Body of pancreas (tissue), 4 donors: ENCODE results near the gene HLA-DQB1. TPM values are rescaled to one million over a fixed set of nuclear protein-coding genes. Genes with fewer than 3 reads are reported as not detected.

Experiments
- ATAC-seq: fragments of 150-250 bp; one replicate; pipeline ENCODE4 v1.9.1; 2016
- DNase-seq, 4 donors: peaks; one replicate each; pipeline ENCODE4 v3.0.0-alpha.2; 2019
- H3K27ac ChIP-seq, 4 donors: fragments of 200-600 bp; sonication (generic); 1 replicate in 3 of 4; 2 replicates in 1 of 4; pipeline versions ENCODE4 v1.5.1 to v1.6.1; 2016 to 2019; ENCODE audit warnings: mild to moderate bottlenecking in 1 of 4, mixed read lengths in 1 of 4, moderate library complexity in 1 of 4
- H3K27me3 ChIP-seq, 2 donors: fragments of 200-600 bp; sonication (generic); one replicate each; pipeline ENCODE4 v1.6.0; 2016; ENCODE audit warnings: mild to moderate bottlenecking in 1 of 2
- H3K36me3 ChIP-seq, 2 donors: fragments of 200-600 bp; sonication (generic); replicated peaks in 1 of 2; 2 replicates each; pipeline ENCODE4 v1.5.1; 2016; ENCODE audit warnings: low read depth in 2 of 2; ENCODE audit not compliant: insufficient read depth in 1 of 2
- H3K4me1 ChIP-seq: fragments of 200-600 bp; sonication (generic); one replicate; pipeline ENCODE4 v1.6.0; 2016
- H3K4me3 ChIP-seq, 2 donors: fragments of 200-600 bp; sonication (generic); 1 replicate in 1 of 2; 2 replicates in 1 of 2; pipeline ENCODE4 v1.5.1; 2016 to 2019
- H3K9me3 ChIP-seq, 3 donors: fragments of 200-600 bp; sonication (generic); 1 replicate in 2 of 3; 2 replicates in 1 of 3; pipeline ENCODE4 v1.5.1; 2016
- CTCF ChIP-seq, 7 experiments: fragments of 450-650 bp in 4 of 7; fragments of 200-600 bp in 3 of 7; sonication (generic) in 3 of 7; IDR thresholded peaks; one replicate each; pipeline ENCODE4 v1.5.1; 2016 to 2019; ENCODE audit warnings: antibody characterized with exemption in 7 of 7
- POLR2A ChIP-seq, 3 donors: fragments of 450-650 bp; IDR thresholded peaks; one replicate each; pipeline ENCODE4 v1.6.1; 2016; ENCODE audit warnings: antibody characterized with exemption in 3 of 3, mild to moderate bottlenecking in 2 of 3
- WGBS, 2 donors: methylation state at CpG; one replicate each; pipeline ENCODE4 v1.1.5; 2017; 5-methylcytosine and 5-hydroxymethylcytosine counted together
- intact Hi-C: fragments of 100-400 bp; cut with DNase I; formaldehyde crosslinking; loops from one replicate; pipeline ENCODE4 v1.15.1; 2023
- total RNA-seq, 2 donors: library from RNA; depleted of rRNA; stranded (reverse); fragments of >200 nt; gene quantifications; one replicate each; pipeline ENCODE4 v1.1.0, GENCODE V29; 2016

The HLA-DQB1 gene
- total RNA-seq, 2 donors from 2014 or later, result 0.78 to 1.6 TPM

- intact Hi-C loops, result loop anchor here (5.0 kb wide), 1 partner anchor 108 kb away; no protein-coding TSS in a partner anchor
- DNase-seq, result no peak
- WGBS, 2 donors, result 1 to 46% methylated on average over 8 of the region's 8 CpGs
Observed at GRCh38 chr6:32639440-32640394, 26.7 kb downstream of the HLA-DQB1 start.

GRCh38 chr6:32638532-32639219, 27.8 kb downstream of the HLA-DQB1 start:
- Histone ChIP-seq H3K4me3 (no peak overlapping the region), H3K4me1 (no peaks in the 10 kb centered on the region), H3K9me3 (no peaks in the 10 kb centered on the region), H3K27me3 (no peaks in the 10 kb centered on the region), H3K27ac (no peak overlapping the region), H3K36me3 (no peaks in the 10 kb centered on the region)
- ATAC-seq, result no peak
- TF ChIP-seq POLR2A (IDR thresholded peaks at IDR 0.05) (no peak), CTCF (IDR thresholded peaks at IDR 0.05) (no peak)
- 0 to 53% methylated on average over 2 to 8 of the region's 9 CpGs for WGBS, 2 donors
- intact Hi-C loops, result no loop called here
- no peak for DNase-seq

More at GRCh38 chr6:32639440-32640394, 26.7 kb downstream of the HLA-DQB1 start:
- H3K4me1 ChIP-seq, result no peaks in the 10 kb centered on the region
- H3K36me3 ChIP-seq, result no peaks in the 10 kb centered on the region
- H3K27ac ChIP-seq, result no peak overlapping the region
- no peak for TF ChIP-seq CTCF (IDR thresholded peaks at IDR 0.05)
- TF ChIP-seq POLR2A (IDR thresholded peaks at IDR 0.05), result no peak
- no peaks in the 10 kb centered on the region for H3K9me3 ChIP-seq
- no peak for ATAC-seq
- H3K27me3 ChIP-seq, result no peaks in the 10 kb centered on the region
- no peak overlapping the region for H3K4me3 ChIP-seq

GRCh38 chr6:32637883-32638282, 28.6 kb downstream of the HLA-DQB1 start:
- ATAC-seq (no peak), DNase-seq (no peak)
- 28 to 37% methylated on average over 3 of the region's 3 CpGs for WGBS, 2 donors
- no peaks in the 10 kb centered on the region for H3K4me1 ChIP-seq
- intact Hi-C loops, result no loop called here
- no peaks in the 10 kb centered on the region for H3K36me3 ChIP-seq
- no peaks in the 10 kb centered on the region for H3K27me3 ChIP-seq
- TF ChIP-seq CTCF (IDR thresholded peaks at IDR 0.05) (no peak), POLR2A (IDR thresholded peaks at IDR 0.05) (no peak)
- H3K4me3 ChIP-seq, result no peak overlapping the region
- no peaks in the 10 kb centered on the region for H3K9me3 ChIP-seq
- no peak overlapping the region for H3K27ac ChIP-seq

GRCh38 chr6:32637219-32637880, 29.1 kb downstream of the HLA-DQB1 start, which contains the start of gene HLA-DQA1:
TSS of gene HLA-DQA1 (plus strand) at chr6:32637406. CDS start at chr6:32637459, 53 bp downstream.
- Histone ChIP-seq H3K4me1 (no peaks in the 10 kb centered on the region), H3K27ac (no peak within 1 kb of the TSS), H3K36me3 (no peaks in the 10 kb centered on the region), H3K9me3 (no peaks in the 10 kb centered on the region), H3K4me3 (no peak within 1 kb of the TSS), H3K27me3 (no peaks in the 10 kb centered on the region)
- TF ChIP-seq POLR2A (IDR thresholded peaks at IDR 0.05) (peak in 1 of 3 donors; percentile 45), CTCF (IDR thresholded peaks at IDR 0.05) (no peak)
- peak in 1 of 4 donors; percentile 47 for DNase-seq
- intact Hi-C loops, result no loop called here
- 20 to 25% methylated on average over 7 of the region's 7 CpGs for WGBS, 2 donors
- no peak for ATAC-seq
